SK-N-SH (cell line): ENCODE results near the gene DNAJC4.

ENCODE experiments used
- CTCF ChIP-seq: fragments of 200-600 bp; sonication (generic); IDR thresholded peaks from 2 replicates; pipeline ENCODE4 v1.6.1; 2017; ENCODE audit warnings: antibody characterized with exemption, mild to moderate bottlenecking, moderate library complexity
- EP300 ChIP-seq, 2 experiments: IDR thresholded peaks; 2 replicates each; pipeline versions ENCODE4 v1.4.0 to v1.6.1; 2012; ENCODE audit warnings: borderline replicate concordance in 1 of 2, low read depth in 1 of 2, low read length in 1 of 2
- MAX ChIP-seq: IDR thresholded peaks from 2 replicates; pipeline ENCODE4 v1.4.0; 2012; ENCODE audit warnings: low read depth

GRCh38 chr11:64262271-64263002 is 32.1 kb downstream of the DNAJC4 start:
- TF ChIP-seq MAX (no peak), EP300 (IDR thresholded peaks at IDR 0.05; ENCODE audit: borderline replicate concordance in 1 of 2, low read depth in 1 of 2, low read length in 1 of 2) (no peak), CTCF (no peak)
